ENCODE data around the gene NCLN.

The NCLN gene

GRCh38 chr19:3148503-3148902 is 37.2 kb upstream of the NCLN start:
- no peak overlapping the region for H3K4me3 ChIP-seq (ENCODE audit: low read depth in 1 of 2, low read length in 1 of 2)
- no peak for TF ChIP-seq CTCF (IDR thresholded peaks at IDR 0.05)

GRCh38 chr19:3149089-3149488 is 36.6 kb upstream of the NCLN start:
- no peak for TF ChIP-seq CTCF (IDR thresholded peaks at IDR 0.05)
- Histone ChIP-seq H3K4me3 (ENCODE audit: low read depth in 1 of 2, low read length in 1 of 2) (no peak overlapping the region), H3K36me3 (peaks cover 37% of the 10 kb centered on the region), H3K9me3 (no peaks in the 10 kb centered on the region), H3K27me3 (no peaks in the 10 kb centered on the region), H3K27ac (no peak overlapping the region), H3K4me1 (ENCODE audit: control insufficient read depth in 1 of 2, insufficient read depth in 1 of 2, low read depth in 1 of 2, low read length in 1 of 2) (peaks cover 12 to 15% of the 10 kb centered on the region in 2 experiments)

More at GRCh38 chr19:3148503-3148902, 37.2 kb upstream of the NCLN start:
- Histone ChIP-seq H3K27ac (no peak overlapping the region), H3K4me1 (ENCODE audit: control insufficient read depth in 1 of 2, insufficient read depth in 1 of 2, low read depth in 1 of 2, low read length in 1 of 2) (peaks cover 12 to 15% of the 10 kb centered on the region in 2 experiments), H3K9me3 (no peaks in the 10 kb centered on the region), H3K36me3 (peaks cover 37% of the 10 kb centered on the region), H3K27me3 (no peaks in the 10 kb centered on the region)

GRCh38 chr19:3149526-3150505 is 35.9 kb upstream of the NCLN start:
- Histone ChIP-seq H3K4me1 (ENCODE audit: control insufficient read depth in 1 of 2, insufficient read depth in 1 of 2, low read depth in 1 of 2, low read length in 1 of 2) (peaks cover 17% of the 10 kb centered on the region in 2 experiments), H3K27ac (no peak overlapping the region), H3K9me3 (no peaks in the 10 kb centered on the region), H3K27me3 (no peaks in the 10 kb centered on the region), H3K36me3 (peaks cover 37% of the 10 kb centered on the region), H3K4me3 (ENCODE audit: low read depth in 1 of 2, low read length in 1 of 2) (no peak overlapping the region)
- no peak for TF ChIP-seq CTCF (IDR thresholded peaks at IDR 0.05)

- peaks cover 15 to 19% of the 10 kb centered on the region in 2 experiments for H3K4me1 ChIP-seq (ENCODE audit: control insufficient read depth in 1 of 2, insufficient read depth in 1 of 2, low read depth in 1 of 2, low read length in 1 of 2)
- H3K36me3 ChIP-seq: peaks cover 39% of the 10 kb centered on the region
- no peaks in the 10 kb centered on the region for H3K27me3 ChIP-seq
- H3K27ac ChIP-seq: no peak overlapping the region
- no peaks in the 10 kb centered on the region for H3K9me3 ChIP-seq
- no peak for TF ChIP-seq CTCF (IDR thresholded peaks at IDR 0.05)
- no peak overlapping the region for H3K4me3 ChIP-seq (ENCODE audit: low read depth in 1 of 2, low read length in 1 of 2)
These were observed 34.9 kb upstream of the NCLN start for GRCh38 chr19:3150739-3151329.

GRCh38 chr19:3151563-3152418 is 33.9 kb upstream of the NCLN start:
- H3K27ac ChIP-seq: no peak overlapping the region
- no peak for TF ChIP-seq CTCF (IDR thresholded peaks at IDR 0.05)
- peaks cover 40% of the 10 kb centered on the region for H3K36me3 ChIP-seq
- no peaks in the 10 kb centered on the region for H3K27me3 ChIP-seq
- H3K4me1 ChIP-seq (ENCODE audit: control insufficient read depth in 1 of 2, insufficient read depth in 1 of 2, low read depth in 1 of 2, low read length in 1 of 2): peaks cover 7 to 10% of the 10 kb centered on the region in 2 experiments
- H3K9me3 ChIP-seq: no peaks in the 10 kb centered on the region
- no peak overlapping the region for H3K4me3 ChIP-seq (ENCODE audit: low read depth in 1 of 2, low read length in 1 of 2)
